Endothelial cell (in vitro differentiated cells): ENCODE measurements around the gene MAGI2. TPM values are rescaled to one million over a fixed set of nuclear protein-coding genes. Genes with fewer than 3 reads are reported as not detected.

Source experiments
- DNase-seq: peaks from one replicate; pipeline ENCODE4 v3.0.0; 2021; ENCODE audit warnings: low spot score
- H3K27ac Mint-ChIP-seq: one replicate; pipeline ENCODE4 v1.8.0; 2021; ENCODE audit warnings: mixed read lengths, inconsistent platforms; ENCODE audit not compliant: unreplicated experiment
- H3K27me3 Mint-ChIP-seq: one replicate; pipeline ENCODE4 v1.8.0; 2021; ENCODE audit warnings: mild to moderate bottlenecking, moderate library complexity, mixed read lengths, inconsistent platforms; ENCODE audit not compliant: unreplicated experiment
- H3K36me3 Mint-ChIP-seq: one replicate; pipeline ENCODE4 v1.8.0; 2021; ENCODE audit warnings: mild to moderate bottlenecking, low read depth, mixed read lengths, inconsistent platforms; ENCODE audit not compliant: unreplicated experiment
- H3K4me1 Mint-ChIP-seq: one replicate; pipeline ENCODE4 v1.8.0; 2021; ENCODE audit warnings: mild to moderate bottlenecking, mixed read lengths, inconsistent platforms; ENCODE audit not compliant: unreplicated experiment
- H3K4me3 Mint-ChIP-seq: one replicate; pipeline ENCODE4 v1.8.0; 2021; ENCODE audit warnings: mild to moderate bottlenecking, mixed read lengths, inconsistent platforms; ENCODE audit not compliant: unreplicated experiment
- H3K9me3 Mint-ChIP-seq: one replicate; pipeline ENCODE4 v1.8.0; 2021; ENCODE audit warnings: mixed read lengths, inconsistent platforms; ENCODE audit not compliant: unreplicated experiment
- total RNA-seq: library from RNA; stranded (reverse); fragmentation: NEBNext Ultra II Directional; extraction: Animal tissue kit (Norgen Biotek cat#: 25700); gene quantifications from one replicate; pipeline ENCODE4 v1.2.1, GENCODE V29; 2021; ENCODE audit not compliant: unreplicated experiment
- TF ChIP-seq, protein P1 (sequence below): fragments of 200-600 bp; sonication (generic); IDR thresholded peaks from one replicate; pipeline ENCODE4 v1.5.0; 2021; ENCODE audit warnings: antibody characterized with exemption; ENCODE audit not compliant: unreplicated experiment

Gene MAGI2
- total RNA-seq, 1 donor from 2014 or later: 6.3 TPM

DNA sequence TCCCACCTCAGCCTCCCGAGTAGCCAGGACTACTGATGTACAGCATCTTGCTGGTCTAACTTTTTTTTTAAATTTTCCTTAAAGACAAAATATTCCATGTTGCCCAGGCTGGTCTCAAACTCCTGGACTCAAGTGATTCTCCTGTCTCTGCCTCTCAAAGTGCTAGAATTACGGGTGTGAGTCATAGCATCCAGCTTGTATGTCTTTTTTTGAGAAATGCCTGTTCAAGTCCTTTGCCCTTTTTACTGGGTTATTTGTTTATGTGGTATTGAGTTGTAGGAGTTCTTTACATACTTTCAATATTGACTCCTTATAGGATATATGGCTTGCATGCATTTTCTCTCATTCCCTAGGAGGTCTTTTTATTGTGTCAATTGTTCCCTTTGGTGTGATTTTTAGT, 486.4 kb downstream of the MAGI2 start:
- Mint-ChIP-seq H3K9me3 (no peaks in the 10 kb centered on the region), H3K27ac (no peak overlapping the region), H3K27me3 (no peaks in the 10 kb centered on the region), H3K4me1 (no peaks in the 10 kb centered on the region), H3K4me3 (no peak overlapping the region), H3K36me3 (no peaks in the 10 kb centered on the region)
- TF ChIP-seq, protein P1, sequence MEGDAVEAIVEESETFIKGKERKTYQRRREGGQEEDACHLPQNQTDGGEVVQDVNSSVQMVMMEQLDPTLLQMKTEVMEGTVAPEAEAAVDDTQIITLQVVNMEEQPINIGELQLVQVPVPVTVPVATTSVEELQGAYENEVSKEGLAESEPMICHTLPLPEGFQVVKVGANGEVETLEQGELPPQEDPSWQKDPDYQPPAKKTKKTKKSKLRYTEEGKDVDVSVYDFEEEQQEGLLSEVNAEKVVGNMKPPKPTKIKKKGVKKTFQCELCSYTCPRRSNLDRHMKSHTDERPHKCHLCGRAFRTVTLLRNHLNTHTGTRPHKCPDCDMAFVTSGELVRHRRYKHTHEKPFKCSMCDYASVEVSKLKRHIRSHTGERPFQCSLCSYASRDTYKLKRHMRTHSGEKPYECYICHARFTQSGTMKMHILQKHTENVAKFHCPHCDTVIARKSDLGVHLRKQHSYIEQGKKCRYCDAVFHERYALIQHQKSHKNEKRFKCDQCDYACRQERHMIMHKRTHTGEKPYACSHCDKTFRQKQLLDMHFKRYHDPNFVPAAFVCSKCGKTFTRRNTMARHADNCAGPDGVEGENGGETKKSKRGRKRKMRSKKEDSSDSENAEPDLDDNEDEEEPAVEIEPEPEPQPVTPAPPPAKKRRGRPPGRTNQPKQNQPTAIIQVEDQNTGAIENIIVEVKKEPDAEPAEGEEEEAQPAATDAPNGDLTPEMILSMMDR: no peak
- no peak for DNase-seq

DNA sequence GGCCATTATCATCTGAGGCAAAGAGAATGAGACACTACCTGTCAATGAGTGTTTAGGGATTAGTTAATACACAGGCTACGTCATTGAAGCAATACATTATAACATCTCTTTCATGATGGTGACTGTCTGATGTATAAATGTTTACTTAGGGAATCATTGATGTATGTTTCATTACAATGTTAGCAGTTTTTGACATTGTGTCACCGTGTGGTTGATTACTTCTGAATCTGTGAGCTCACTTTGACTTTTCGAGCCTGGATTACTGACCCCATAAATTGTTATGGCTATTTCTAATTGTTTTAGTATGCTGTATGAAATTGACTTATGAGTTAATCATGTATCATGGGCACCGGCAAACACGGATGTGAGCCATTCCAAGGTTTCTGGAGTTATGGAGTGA, 494.0 kb downstream of the MAGI2 start:
- Mint-ChIP-seq H3K4me1 (no peaks in the 10 kb centered on the region), H3K27ac (no peak overlapping the region), H3K4me3 (no peak overlapping the region), H3K36me3 (no peaks in the 10 kb centered on the region), H3K9me3 (no peaks in the 10 kb centered on the region), H3K27me3 (no peaks in the 10 kb centered on the region)
- TF ChIP-seq, protein P1: no peak
- DNase-seq: no peak

DNA sequence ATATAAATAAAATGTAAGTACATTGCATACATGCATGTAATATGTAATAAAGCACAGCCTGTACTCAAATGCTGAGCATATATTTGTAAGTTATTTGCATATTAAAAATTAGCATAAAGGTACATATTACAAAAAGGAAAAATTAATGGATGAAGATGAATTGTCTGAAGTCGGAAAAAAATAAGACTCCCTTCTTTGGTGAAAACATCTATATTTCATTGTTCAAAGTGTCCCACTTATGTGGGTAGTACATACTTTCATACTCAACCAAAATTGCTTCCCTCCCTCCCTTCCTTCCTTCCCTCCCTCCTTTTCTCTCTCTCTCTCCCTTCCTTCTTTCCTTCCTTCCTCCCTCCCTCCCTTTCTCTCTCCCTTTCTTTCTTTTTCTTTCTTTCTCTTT, 498.1 kb downstream of the MAGI2 start:
- H3K4me3 Mint-ChIP-seq: no peak overlapping the region
- no peak for DNase-seq
- TF ChIP-seq, protein P1: no peak

DNA sequence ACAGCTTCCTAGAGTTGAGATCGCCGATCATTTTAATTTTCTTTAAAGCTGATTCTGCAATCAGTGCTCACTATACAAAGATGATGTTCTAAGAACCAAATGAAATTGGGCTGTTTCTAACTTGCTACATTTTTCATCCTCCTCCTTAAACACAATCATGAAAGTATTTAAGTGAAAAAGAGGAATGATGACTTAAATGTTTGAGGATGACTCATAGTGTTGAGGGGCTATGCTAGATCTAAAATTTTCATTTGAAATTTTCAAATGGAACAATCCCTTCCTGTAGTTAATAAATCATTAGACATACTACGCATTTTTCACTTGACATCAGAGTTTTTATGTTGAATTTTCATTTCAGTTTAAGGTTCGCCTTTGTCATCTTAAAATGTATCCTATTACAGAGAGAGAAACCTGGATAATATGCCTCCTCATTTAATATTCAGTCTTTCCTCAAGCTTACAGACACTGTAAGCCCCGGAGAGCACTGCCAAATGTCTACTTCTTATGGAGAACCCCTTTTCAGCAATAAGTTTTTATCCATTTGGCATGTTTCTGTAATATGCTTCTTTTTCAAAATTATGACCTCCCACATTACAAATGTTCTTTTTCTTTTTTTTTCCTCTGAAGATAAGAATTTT, 499.6 kb downstream of the MAGI2 start:
- Mint-ChIP-seq H3K36me3 (no peaks in the 10 kb centered on the region), H3K4me3 (no peak overlapping the region), H3K27me3 (no peaks in the 10 kb centered on the region), H3K4me1 (no peaks in the 10 kb centered on the region), H3K9me3 (no peaks in the 10 kb centered on the region), H3K27ac (no peak overlapping the region)
- TF ChIP-seq, protein P1: no peak
- DNase-seq: no peak

More for the DNA sequence above, 498.1 kb downstream of the MAGI2 start:
- no peaks in the 10 kb centered on the region for H3K27me3 Mint-ChIP-seq
- no peaks in the 10 kb centered on the region for H3K36me3 Mint-ChIP-seq
- no peaks in the 10 kb centered on the region for H3K4me1 Mint-ChIP-seq
- H3K9me3 Mint-ChIP-seq: no peaks in the 10 kb centered on the region
- H3K27ac Mint-ChIP-seq: no peak overlapping the region

DNA sequence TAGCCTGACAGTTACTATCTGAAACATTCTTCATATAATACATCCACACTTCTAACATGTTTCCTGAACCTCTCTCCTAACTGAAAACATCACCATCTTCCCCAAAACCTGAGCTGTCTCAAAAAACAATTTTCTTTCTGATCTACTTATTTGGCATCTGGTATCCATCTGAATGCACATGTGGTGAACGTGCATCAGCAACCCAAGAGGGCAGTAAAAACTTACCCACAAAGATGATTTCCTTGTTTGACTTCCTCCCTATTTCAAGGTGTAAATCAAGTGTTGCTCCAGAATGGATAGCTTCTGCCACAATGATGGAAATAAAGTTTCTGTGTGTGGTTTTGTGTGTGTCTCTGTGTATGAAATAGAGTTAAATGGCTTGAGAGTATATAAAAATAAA, 500.4 kb downstream of the MAGI2 start:
- TF ChIP-seq, protein P1: no peak
- no peaks in the 10 kb centered on the region for H3K36me3 Mint-ChIP-seq
- no peaks in the 10 kb centered on the region for H3K4me1 Mint-ChIP-seq
- H3K27ac Mint-ChIP-seq: no peak overlapping the region
- no peaks in the 10 kb centered on the region for H3K27me3 Mint-ChIP-seq
- no peak for DNase-seq
- H3K4me3 Mint-ChIP-seq: no peak overlapping the region
- H3K9me3 Mint-ChIP-seq: no peaks in the 10 kb centered on the region
